K562 (cell line): ENCODE results near the gene TMEM86B. TPM values are rescaled to one million over a fixed set of nuclear protein-coding genes. Genes with fewer than 3 reads are reported as not detected.

ENCODE experiments used
- FOXA3 ChIP-seq, 2 experiments: fragments of 450-650 bp in 1 of 2; sonication (generic) in 1 of 2; formaldehyde crosslinking; IDR thresholded peaks in 1 of 2; conservative IDR thresholded peaks in 1 of 2; 2 replicates each; pipeline versions ENCODE4 v1.4.0 to v1.8.0; 2020 to 2022; ENCODE audit warnings: mild to moderate bottlenecking in 2 of 2, missing genetic modification reagents in 1 of 2
- GATA2 ChIP-seq: sonication (generic); formaldehyde crosslinking; IDR thresholded peaks from 2 replicates; pipeline ENCODE4 v1.4.0; 2020; ENCODE audit warnings: mild to moderate bottlenecking, missing genetic modification reagents
- KLF10 ChIP-seq: fragments of 250-450 bp; sonication (Bioruptor Pico); IDR thresholded peaks from 2 replicates; pipeline ENCODE4 v1.6.1; 2021; ENCODE audit warnings: matching md5 sums
- MCM3 ChIP-seq: fragments of 450-650 bp; IDR thresholded peaks from 2 replicates; pipeline ENCODE4 v1.6.1; 2016
- NELFE ChIP-seq: IDR thresholded peaks from 2 replicates; pipeline ENCODE4 v1.6.1; 2011; ENCODE audit warnings: mild to moderate bottlenecking; ENCODE audit not compliant: insufficient read depth, insufficient read length
- PML ChIP-seq: IDR thresholded peaks from 2 replicates; pipeline ENCODE4 v1.6.1; 2012; ENCODE audit warnings: low read length, inconsistent platforms
- POLR2G ChIP-seq: fragments of 200-400 bp; formaldehyde crosslinking; IDR thresholded peaks from 2 replicates; pipeline ENCODE4 v1.6.1; 2017; ENCODE audit warnings: low read depth, mild to moderate bottlenecking, antibody characterized with exemption, low read length, moderate library complexity
- SAFB2 ChIP-seq: fragments of 200-400 bp; formaldehyde crosslinking; IDR thresholded peaks from 2 replicates; pipeline ENCODE4 v1.6.1; 2018; ENCODE audit warnings: borderline replicate concordance, low read length, low read depth, moderate library complexity; ENCODE audit not compliant: severe bottlenecking
- XRCC3 ChIP-seq: fragments of 450-650 bp; IDR thresholded peaks from 2 replicates; pipeline ENCODE4 v1.6.1; 2017; ENCODE audit warnings: mild to moderate bottlenecking, moderate library complexity
- ZC3H11A ChIP-seq: IDR thresholded peaks from 2 replicates; pipeline ENCODE4 v1.6.1; 2012; ENCODE audit warnings: low read depth, low read length, improper control_type of control experiment
- ZNF224 ChIP-seq: sonication (generic); formaldehyde crosslinking; IDR thresholded peaks from 2 replicates; pipeline ENCODE4 v1.8.0; 2022; ENCODE audit warnings: mild to moderate bottlenecking, missing genetic modification reagents
- ZNF354B ChIP-seq: fragments of 250-450 bp; sonication (Bioruptor Pico); IDR thresholded peaks from 2 replicates; pipeline ENCODE4 v1.4.0; 2020
- ZNF766 ChIP-seq: fragments of 200-800 bp; sonication (Bioruptor generic); conservative IDR thresholded peaks from 2 replicates; pipeline ENCODE4 v1.6.1; 2016; ENCODE audit warnings: missing genetic modification characterization, missing compliant biosample characterization
- polyA plus RNA-seq, 8 experiments: library from polyadenylated mRNA; depleted of rRNA in 4 of 8; stranded (reverse) in 5 of 8; unstranded in 3 of 8; fragments of >200 nt; fragmentation: Nextera tagmentation in 2 of 8; fragmentation: Illumina TruSeq in 1 of 8; extraction: Ambion mirVana in 2 of 8; extraction: Trizol in 1 of 8; gene quantifications; 2 replicates each; pipeline versions ENCODE4 v1.2.1 to v1.2.3, GENCODE V29; 2011 to 2014; ENCODE audit warnings: inconsistent platforms in 1 of 8, missing spikeins in 1 of 8
- total RNA-seq, 7 experiments: library from RNA; depleted of rRNA in 6 of 7; stranded (reverse); fragments of >200 nt in 6 of 7; fragmentation: Illumina TruSeq in 2 of 7; extraction: Trizol in 2 of 7; gene quantifications; 2 replicates each; pipeline versions ENCODE4 v1.2.1 to v1.2.3, GENCODE V29; 2011 to 2021; ENCODE audit warnings: low replicate concordance in 1 of 7
- TF ChIP-seq, protein P1 (sequence below): fragments of 450-650 bp; IDR thresholded peaks from 2 replicates; pipeline ENCODE4 v1.6.1; 2018; ENCODE audit warnings: mild to moderate bottlenecking, low read depth; ENCODE audit not compliant: partially characterized antibody
- TF ChIP-seq, protein P2 (sequence below): IDR thresholded peaks from 2 replicates; pipeline ENCODE4 v1.6.1; 2011; ENCODE audit warnings: borderline replicate concordance, low read depth, mild to moderate bottlenecking, moderate library complexity, low read length; ENCODE audit not compliant: insufficient read depth, poor library complexity, severe bottlenecking
- TF ChIP-seq, protein P3 (sequence below), 2 experiments: fragments of 450-650 bp; IDR thresholded peaks; 2 replicates each; pipeline ENCODE4 v1.6.1; 2016; ENCODE audit warnings: mild to moderate bottlenecking in 2 of 2, borderline replicate concordance in 1 of 2, low read depth in 1 of 2, moderate library complexity in 1 of 2

The TMEM86B gene
- total and polyA plus RNA-seq, 9 of the 15 experiments (the other 6 are each of a cell fraction or from before 2014, with no cell fraction given): 0.28 to 7.9 (median 2.1) TPM

DNA sequence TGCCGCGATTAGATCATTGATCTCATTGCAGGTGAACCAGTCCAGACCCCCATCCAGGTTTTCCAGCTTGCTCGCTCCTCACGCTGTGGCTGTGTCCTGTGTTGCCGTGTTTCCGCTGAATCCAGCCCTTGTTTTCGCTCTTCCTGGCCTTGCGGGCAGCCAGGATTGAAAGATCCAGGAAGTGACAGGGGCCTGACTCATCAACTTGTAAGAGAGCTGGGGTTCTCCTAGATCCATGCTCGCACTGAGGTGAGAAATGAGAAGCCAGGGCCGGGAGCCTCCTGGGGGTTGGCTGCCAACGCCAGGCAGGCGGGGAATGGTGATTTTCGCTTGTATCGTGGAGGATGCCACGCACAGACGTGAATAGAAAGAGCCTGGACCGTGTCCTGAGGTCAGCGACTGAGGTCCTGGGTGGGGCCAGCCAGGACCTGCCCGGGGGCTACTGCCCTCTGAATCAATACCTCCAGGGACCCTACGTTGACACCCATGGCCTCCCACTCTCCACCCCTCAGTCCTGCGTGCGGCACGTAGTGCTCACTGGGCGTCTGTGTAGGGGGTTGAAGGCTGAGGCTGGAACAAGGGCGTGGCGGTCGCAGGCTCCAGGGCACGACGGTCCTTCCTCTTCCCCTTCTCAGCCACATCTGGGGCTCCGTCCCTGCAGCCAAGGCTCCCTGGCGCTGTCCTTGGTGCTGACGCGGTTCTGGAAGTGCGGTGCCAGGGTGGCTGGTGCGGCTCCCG, 11.9 kb downstream of the TMEM86B start (continued):
- TF ChIP-seq ZC3H11A (no peak), NELFE (no peak), KLF10 (CRISPR knock-in tag) (no peak), XRCC3 (no peak), ZNF766 (peak; percentile 70; the same call in 1 of the 2 replicates), ZNF224 (CRISPR knock-in tag) (peak; percentile 95), PML (no peak; the same call in 1 of the 2 replicates), POLR2G (peak; percentile 96), FOXA3 (CRISPR knock-in tag; conservative IDR thresholded peaks at IDR 0.05 in 1 of 2, IDR thresholded peaks at IDR 0.05 in 1 of 2) (peak in 1 of 2 experiments; percentile 36; a peak in 2 of 4 replicates), ZNF354B (no peak), SAFB2 (no peak), GATA2 (CRISPR knock-in tag) (peak; percentile 93), MCM3 (no peak)
- TF ChIP-seq, protein P1, sequence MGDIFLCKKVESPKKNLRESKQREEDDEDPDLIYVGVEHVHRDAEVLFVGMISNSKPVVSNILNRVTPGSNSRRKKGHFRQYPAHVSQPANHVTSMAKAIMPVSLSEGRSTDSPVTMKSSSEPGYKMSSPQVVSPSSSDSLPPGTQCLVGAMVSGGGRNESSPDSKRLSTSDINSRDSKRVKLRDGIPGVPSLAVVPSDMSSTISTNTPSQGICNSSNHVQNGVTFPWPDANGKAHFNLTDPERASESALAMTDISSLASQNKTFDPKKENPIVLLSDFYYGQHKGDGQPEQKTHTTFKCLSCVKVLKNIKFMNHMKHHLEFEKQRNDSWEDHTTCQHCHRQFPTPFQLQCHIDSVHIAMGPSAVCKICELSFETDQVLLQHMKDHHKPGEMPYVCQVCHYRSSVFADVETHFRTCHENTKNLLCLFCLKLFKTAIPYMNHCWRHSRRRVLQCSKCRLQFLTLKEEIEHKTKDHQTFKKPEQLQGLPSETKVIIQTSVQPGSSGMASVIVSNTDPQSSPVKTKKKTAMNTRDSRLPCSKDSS: no peak
- TF ChIP-seq, protein P2, sequence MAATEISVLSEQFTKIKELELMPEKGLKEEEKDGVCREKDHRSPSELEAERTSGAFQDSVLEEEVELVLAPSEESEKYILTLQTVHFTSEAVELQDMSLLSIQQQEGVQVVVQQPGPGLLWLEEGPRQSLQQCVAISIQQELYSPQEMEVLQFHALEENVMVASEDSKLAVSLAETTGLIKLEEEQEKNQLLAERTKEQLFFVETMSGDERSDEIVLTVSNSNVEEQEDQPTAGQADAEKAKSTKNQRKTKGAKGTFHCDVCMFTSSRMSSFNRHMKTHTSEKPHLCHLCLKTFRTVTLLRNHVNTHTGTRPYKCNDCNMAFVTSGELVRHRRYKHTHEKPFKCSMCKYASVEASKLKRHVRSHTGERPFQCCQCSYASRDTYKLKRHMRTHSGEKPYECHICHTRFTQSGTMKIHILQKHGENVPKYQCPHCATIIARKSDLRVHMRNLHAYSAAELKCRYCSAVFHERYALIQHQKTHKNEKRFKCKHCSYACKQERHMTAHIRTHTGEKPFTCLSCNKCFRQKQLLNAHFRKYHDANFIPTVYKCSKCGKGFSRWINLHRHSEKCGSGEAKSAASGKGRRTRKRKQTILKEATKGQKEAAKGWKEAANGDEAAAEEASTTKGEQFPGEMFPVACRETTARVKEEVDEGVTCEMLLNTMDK: no peak
- TF ChIP-seq, protein P3, sequence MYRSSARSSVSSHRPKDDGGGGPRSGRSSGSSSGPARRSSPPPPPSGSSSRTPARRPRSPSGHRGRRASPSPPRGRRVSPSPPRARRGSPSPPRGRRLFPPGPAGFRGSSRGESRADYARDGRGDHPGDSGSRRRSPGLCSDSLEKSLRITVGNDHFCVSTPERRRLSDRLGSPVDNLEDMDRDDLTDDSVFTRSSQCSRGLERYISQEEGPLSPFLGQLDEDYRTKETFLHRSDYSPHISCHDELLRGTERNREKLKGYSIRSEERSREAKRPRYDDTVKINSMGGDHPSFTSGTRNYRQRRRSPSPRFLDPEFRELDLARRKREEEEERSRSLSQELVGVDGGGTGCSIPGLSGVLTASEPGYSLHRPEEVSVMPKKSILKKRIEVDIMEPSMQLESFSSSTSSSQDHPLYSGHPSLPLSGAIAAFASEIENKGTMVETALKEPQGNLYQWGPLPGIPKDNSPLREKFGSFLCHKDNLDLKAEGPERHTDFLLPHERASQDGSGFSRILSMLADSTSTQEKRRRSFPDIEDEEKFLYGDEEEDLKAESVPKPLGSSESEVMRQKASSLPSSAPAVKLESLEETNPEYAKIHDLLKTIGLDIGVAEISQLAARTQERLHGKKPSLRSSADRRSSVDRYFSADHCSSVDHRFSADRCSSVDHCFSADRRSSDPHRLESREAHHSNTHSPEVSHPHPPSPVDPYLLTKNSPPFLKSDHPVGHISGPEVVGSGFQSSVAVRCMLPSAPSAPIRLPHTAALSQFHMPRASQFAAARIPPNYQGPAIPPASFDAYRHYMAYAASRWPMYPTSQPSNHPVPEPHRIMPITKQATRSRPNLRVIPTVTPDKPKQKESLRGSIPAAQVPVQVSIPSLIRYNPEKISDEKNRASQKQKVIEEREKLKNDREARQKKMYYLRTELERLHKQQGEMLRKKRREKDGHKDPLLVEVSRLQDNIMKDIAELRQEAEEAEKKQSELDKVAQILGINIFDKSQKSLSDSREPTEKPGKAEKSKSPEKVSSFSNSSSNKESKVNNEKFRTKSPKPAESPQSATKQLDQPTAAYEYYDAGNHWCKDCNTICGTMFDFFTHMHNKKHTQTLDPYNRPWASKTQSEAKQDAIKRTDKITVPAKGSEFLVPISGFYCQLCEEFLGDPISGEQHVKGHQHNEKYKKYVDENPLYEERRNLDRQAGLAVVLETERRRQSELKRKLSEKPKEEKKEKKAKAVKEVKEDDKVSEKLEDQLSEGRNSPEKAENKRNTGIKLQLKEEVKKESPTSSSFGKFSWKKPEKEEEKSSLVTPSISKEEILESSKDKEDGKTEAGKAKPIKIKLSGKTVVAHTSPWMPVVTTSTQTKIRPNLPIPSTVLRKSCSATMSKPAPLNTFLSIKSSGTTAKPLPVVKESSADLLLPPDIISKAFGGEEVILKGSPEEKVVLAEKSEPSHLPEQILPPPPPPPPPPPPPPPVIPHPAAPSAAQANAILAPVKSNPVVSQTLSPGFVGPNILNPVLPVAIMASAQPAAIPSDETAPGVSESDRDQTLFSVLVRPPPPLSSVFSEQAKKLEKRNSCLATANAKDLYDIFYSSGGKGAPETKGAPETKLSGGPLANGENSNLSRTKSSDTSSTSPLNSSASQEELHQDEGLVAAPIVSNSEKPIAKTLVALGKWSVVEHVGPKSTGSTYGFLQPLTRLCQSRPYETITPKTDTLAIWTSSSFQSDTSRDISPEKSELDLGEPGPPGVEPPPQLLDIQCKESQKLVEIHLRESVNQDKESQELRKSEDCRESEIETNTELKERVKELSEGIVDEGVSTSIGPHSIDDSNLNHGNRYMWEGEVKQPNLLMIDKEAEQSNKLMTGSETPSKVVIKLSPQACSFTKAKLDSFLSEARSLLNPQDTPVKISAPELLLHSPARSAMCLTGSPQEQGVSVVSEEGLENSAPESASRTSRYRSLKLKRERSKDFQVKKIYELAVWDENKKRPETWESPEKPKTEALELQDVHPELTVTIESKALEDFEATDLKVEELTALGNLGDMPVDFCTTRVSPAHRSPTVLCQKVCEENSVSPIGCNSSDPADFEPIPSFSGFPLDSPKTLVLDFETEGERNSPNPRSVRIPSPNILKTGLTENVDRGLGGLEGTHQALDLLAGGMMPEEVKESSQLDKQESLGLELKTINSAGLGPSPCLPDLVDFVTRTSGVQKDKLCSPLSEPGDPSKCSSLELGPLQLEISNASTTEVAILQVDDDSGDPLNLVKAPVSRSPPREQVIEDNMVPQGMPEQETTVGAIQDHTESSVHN (IDR thresholded peaks at IDR 0.05; ENCODE audit: borderline replicate concordance in 1 of 2, low read depth in 1 of 2): no peak; a peak in 1 of 4 replicates
